ENCODE measurements around the gene HAND2. TPM values are rescaled to one million over a fixed set of nuclear protein-coding genes. Genes with fewer than 3 reads are reported as not detected.
A peak's percentile ranks its signal among the peaks of the same experiment; 100 is the strongest.

HAND2 gene
- total RNA-seq, 1 donor from 2014 or later: not detected

- Histone ChIP-seq H3K4me2 (ENCODE audit: low read length) (no peak overlapping the region), H3K27ac (ENCODE audit: low read depth, low read length) (no peak overlapping the region), H3K4me1 (ENCODE audit: insufficient read depth, low read length) (peaks cover 4% of the 10 kb centered on the region), H2AFZ (ENCODE audit: low read depth, low read length) (no peak overlapping the region), H3K27me3 (ENCODE audit: insufficient read depth, low read length) (peaks cover 92% of the 10 kb centered on the region), H3K4me3 (ENCODE audit: insufficient read depth, low read depth, low read length) (no peak overlapping the region), H3K79me2 (ENCODE audit: insufficient read depth, low read length) (no peaks in the 10 kb centered on the region), H4K20me1 (ENCODE audit: insufficient read depth, low read length) (no peaks in the 10 kb centered on the region), H3K9ac (ENCODE audit: low read length) (no peak overlapping the region), H3K9me3 (ENCODE audit: insufficient read depth, low read depth, low read length) (peaks cover 8% of the 10 kb centered on the region), H3K36me3 (ENCODE audit: insufficient read depth, low read length) (no peaks in the 10 kb centered on the region)
- DNase-seq (ENCODE audit: low read depth) (no peak), FAIRE-seq (no peak)
- Mint-ChIP-seq H3K4me3 (ENCODE audit: unreplicated experiment) (no peak overlapping the region), H3K4me1 (ENCODE audit: low read depth, unreplicated experiment) (peaks cover 3% of the 10 kb centered on the region), H3K27me3 (ENCODE audit: low read depth, unreplicated experiment) (peaks cover 88% of the 10 kb centered on the region), H3K9me3 (ENCODE audit: unreplicated experiment) (peaks cover 30% of the 10 kb centered on the region), H3K27ac (ENCODE audit: unreplicated experiment) (no peak overlapping the region), H3K36me3 (ENCODE audit: low read depth, unreplicated experiment) (no peaks in the 10 kb centered on the region)
- TF ChIP-seq EZH2 (IDR thresholded peaks at IDR 0.05; ENCODE audit: insufficient read depth, low read length): no peak
- TF ChIP-seq, protein P1, sequence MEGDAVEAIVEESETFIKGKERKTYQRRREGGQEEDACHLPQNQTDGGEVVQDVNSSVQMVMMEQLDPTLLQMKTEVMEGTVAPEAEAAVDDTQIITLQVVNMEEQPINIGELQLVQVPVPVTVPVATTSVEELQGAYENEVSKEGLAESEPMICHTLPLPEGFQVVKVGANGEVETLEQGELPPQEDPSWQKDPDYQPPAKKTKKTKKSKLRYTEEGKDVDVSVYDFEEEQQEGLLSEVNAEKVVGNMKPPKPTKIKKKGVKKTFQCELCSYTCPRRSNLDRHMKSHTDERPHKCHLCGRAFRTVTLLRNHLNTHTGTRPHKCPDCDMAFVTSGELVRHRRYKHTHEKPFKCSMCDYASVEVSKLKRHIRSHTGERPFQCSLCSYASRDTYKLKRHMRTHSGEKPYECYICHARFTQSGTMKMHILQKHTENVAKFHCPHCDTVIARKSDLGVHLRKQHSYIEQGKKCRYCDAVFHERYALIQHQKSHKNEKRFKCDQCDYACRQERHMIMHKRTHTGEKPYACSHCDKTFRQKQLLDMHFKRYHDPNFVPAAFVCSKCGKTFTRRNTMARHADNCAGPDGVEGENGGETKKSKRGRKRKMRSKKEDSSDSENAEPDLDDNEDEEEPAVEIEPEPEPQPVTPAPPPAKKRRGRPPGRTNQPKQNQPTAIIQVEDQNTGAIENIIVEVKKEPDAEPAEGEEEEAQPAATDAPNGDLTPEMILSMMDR (IDR thresholded peaks at IDR 0.05; ENCODE audit: insufficient read depth, low read depth, low read length): no peak
These were observed 2.9 kb upstream of the HAND2 start for GRCh38 chr4:173532725-173533511.

DNA sequence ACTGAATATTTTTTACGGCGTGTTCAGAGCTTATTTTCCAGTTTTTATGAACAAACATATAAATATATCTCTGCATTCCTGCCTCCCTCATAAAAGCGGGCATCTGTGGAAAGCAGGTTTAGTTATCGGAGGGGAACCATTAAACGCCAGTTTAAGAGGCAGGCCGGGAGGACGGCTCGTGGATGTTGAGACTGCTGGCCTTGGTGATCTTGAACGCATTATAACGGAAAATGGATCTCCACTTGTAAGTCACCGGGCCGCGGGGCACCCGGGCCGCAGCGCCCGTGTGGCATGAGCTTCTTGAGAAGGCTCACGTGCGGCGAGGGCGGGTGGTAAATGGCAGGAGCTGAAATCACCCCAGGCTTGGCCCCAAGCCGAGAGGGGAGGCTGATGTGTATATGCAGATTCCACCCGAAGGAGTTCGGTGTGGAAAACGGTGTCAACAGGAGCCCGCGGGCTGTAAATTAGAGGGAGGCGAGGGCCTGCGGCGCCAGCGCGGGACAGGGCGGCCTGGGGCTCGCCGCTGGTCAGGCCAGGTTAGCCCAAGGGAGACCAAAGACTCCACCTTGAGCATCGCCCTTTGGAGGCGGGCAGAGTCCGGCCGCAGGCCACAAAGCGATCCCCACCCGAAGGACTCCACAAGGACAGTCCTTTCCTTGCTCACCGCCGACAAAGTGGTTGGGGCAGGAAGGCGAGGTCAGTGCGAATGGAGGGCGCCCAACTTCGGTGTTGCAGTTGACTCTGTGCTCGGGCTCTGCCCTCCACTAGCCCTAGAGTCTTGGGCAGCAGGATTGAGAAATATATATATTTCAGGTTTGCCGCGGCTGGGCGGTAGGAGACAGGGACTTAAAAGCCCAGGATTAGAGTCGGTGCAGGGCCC is 1.3 kb upstream of the HAND2 start:
- Histone ChIP-seq H3K9ac (ENCODE audit: low read length) (no peak overlapping the region), H3K4me2 (ENCODE audit: low read length) (no peak overlapping the region), H3K4me3 (ENCODE audit: insufficient read depth, low read depth, low read length) (no peak overlapping the region), H3K27ac (ENCODE audit: low read depth, low read length) (no peak overlapping the region), H2AFZ (ENCODE audit: low read depth, low read length) (no peak overlapping the region), H3K27me3 (ENCODE audit: insufficient read depth, low read length) (peaks cover 92% of the 10 kb centered on the region), H4K20me1 (ENCODE audit: insufficient read depth, low read length) (no peaks in the 10 kb centered on the region), H3K36me3 (ENCODE audit: insufficient read depth, low read length) (no peaks in the 10 kb centered on the region), H3K4me1 (ENCODE audit: insufficient read depth, low read length) (peaks cover 4% of the 10 kb centered on the region), H3K9me3 (ENCODE audit: insufficient read depth, low read depth, low read length) (peaks cover 8% of the 10 kb centered on the region), H3K79me2 (ENCODE audit: insufficient read depth, low read length) (no peaks in the 10 kb centered on the region)
- FAIRE-seq (no peak), DNase-seq (ENCODE audit: low read depth) (no peak)
- Mint-ChIP-seq H3K4me1 (ENCODE audit: low read depth, unreplicated experiment) (peaks cover 3% of the 10 kb centered on the region), H3K27ac (ENCODE audit: unreplicated experiment) (peak overlapping the region; percentile 58), H3K9me3 (ENCODE audit: unreplicated experiment) (peaks cover 33% of the 10 kb centered on the region), H3K4me3 (ENCODE audit: unreplicated experiment) (no peak overlapping the region), H3K27me3 (ENCODE audit: low read depth, unreplicated experiment) (peaks cover 88% of the 10 kb centered on the region), H3K36me3 (ENCODE audit: low read depth, unreplicated experiment) (peaks cover 2% of the 10 kb centered on the region)
- TF ChIP-seq EZH2 (IDR thresholded peaks at IDR 0.05; ENCODE audit: insufficient read depth, low read length): peak; percentile 94
- TF ChIP-seq, protein P1 (IDR thresholded peaks at IDR 0.05; ENCODE audit: insufficient read depth, low read depth, low read length): no peak
